ENCODE data around the gene PMPCA. TPM values are rescaled to one million over a fixed set of nuclear protein-coding genes. Genes with fewer than 3 reads are reported as not detected.

Gene PMPCA
- total RNA-seq, 1 donor from 2014 or later, result 38.9 TPM

DNA sequence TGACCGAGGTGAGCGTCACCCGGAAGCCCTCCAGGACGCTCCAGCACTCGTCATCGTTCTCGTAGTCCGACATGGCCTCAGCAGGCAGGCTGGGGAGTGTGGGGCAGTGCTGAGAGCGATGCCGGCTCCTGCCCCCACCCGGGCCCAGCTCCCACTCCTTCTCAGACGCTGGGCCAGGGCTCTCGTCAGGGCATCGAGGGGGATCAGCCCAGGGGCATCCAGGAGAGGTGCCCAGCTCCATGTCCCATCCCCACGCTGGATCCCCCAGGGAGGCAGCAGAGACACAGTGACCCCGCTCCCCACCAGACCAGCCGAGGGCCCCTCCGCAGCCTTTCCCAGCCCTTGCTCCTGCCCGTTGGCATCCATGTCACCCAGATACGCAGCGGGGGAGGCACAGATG is 38.5 kb upstream of the PMPCA start:
- peak; percentile 3 for ATAC-seq

GRCh38 chr9:136372561-136373299 is 37.7 kb upstream of the PMPCA start:
- ATAC-seq (peak; percentile 91), DNase-seq (ENCODE audit: low spot score) (peak; percentile 82)
- intact Hi-C loops (cut with DNase I), result no loop called here

More for the DNA sequence above, 38.5 kb upstream of the PMPCA start:
- intact Hi-C loops (cut with DNase I), result no loop called here
- no peak for DNase-seq (ENCODE audit: low spot score)

DNA sequence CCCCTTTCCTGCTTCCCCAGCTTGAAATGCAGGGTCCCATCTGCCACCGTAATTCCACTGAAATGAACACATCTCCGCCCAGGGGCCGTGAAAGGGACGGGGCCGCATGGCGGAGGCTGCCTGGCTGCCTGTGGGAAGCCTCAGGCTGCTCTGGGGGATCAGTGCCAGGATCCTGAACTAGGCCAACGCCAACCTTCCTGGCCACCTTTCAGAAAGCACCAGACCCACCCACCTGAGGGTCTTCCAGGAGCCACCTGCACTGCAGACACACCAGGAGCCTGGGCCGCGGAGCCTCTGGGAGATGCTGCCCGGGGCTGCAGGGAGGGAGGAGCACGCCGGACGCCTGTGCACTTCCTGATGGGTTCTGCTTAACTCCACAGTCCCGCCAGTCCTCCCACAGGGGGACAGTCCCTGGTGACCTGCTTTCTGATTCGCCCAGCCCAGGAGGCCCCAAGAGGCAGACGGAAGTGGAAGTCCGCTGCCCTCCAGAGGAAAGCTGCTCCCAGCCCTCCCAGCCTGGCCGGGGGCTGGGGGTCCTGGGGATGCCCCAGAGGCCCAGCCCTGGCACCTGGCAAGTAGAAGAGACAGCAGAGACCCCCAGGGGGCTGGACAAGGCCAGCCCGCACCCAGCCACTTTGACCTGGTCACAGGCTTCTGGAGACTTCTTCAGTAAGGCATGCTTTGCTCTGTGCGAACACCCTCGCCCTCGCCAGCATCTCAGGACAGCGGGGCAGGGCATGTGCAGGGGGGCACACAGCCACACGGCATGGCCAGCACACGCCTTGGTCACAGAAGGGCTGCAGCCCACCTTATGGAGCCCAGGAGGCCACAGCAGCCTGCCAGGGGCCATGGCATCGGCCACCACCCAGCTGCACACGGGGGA is 36.9 kb upstream of the PMPCA start, which contains the start of gene CARD9:
Gene CARD9, minus strand, starts transcription at position 370 of the 883 bp plus-strand sequence. CDS start 1,591 bp downstream, outside the sequence.
- DNase-seq (ENCODE audit: low spot score) (no peak), ATAC-seq (peak; percentile 61)
- intact Hi-C loops (cut with DNase I), result no loop called here

- ATAC-seq, result no peak
- no peak for DNase-seq (ENCODE audit: low spot score)
- intact Hi-C loops (cut with DNase I), result no loop called here
Measured at GRCh38 chr9:136374183-136374575, 36.3 kb upstream of the PMPCA start.

- intact Hi-C loops (cut with DNase I), result no loop called here
- ATAC-seq, result no peak
- no peak for DNase-seq (ENCODE audit: low spot score)
Measured at GRCh38 chr9:136375096-136375495, 35.4 kb upstream of the PMPCA start.

- intact Hi-C loops (cut with DNase I), result no loop called here
- DNase-seq (ENCODE audit: low spot score), result no peak
- no peak for ATAC-seq
Measured at GRCh38 chr9:136376457-136376856, 34.0 kb upstream of the PMPCA start.

- ATAC-seq (no peak), DNase-seq (ENCODE audit: low spot score) (no peak)
Measured at GRCh38 chr9:136377341-136378169, 32.9 kb upstream of the PMPCA start.

GRCh38 chr9:136378170-136379002 is 32.1 kb upstream of the PMPCA start:
- ATAC-seq (no peak), DNase-seq (ENCODE audit: low spot score) (no peak)
- intact Hi-C loops (cut with DNase I), result no loop called here

More at GRCh38 chr9:136377341-136378169, 32.9 kb upstream of the PMPCA start:
- intact Hi-C loops (cut with DNase I), result no loop called here

- ATAC-seq (no peak), DNase-seq (ENCODE audit: low spot score) (no peak)
- intact Hi-C loops (cut with DNase I), result no loop called here
Measured at GRCh38 chr9:136379003-136379287, 31.5 kb upstream of the PMPCA start.

- ATAC-seq, result no peak
- DNase-seq (ENCODE audit: low spot score), result no peak
- intact Hi-C loops (cut with DNase I), result no loop called here
Measured at GRCh38 chr9:136379401-136379800, 31.1 kb upstream of the PMPCA start.

DNA sequence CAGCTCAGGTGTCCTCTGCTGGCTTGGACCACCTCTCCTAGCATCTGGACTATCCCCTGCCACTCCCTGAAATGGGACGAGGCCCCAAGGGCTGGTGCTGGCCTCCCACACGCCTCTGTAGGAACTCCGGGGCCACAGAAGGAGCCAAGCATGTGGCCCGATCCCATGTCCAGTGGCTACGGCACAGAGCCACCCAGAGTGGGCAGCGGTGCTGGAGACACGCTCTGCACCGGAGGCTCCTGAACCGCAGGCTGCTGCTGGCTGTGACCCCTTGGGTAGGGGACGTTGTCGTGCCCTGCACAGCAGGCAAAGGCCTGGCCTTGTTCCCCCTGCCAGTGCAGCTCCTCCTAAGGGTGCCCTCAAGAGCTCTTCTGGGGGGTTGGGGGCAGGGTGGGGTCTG is 30.6 kb upstream of the PMPCA start:
- DNase-seq (ENCODE audit: low spot score) (no peak), ATAC-seq (no peak)
- intact Hi-C loops (cut with DNase I), result no loop called here

- intact Hi-C loops (cut with DNase I), result no loop called here
- ATAC-seq, result no peak
Measured at GRCh38 chr9:136380381-136380780, 30.1 kb upstream of the PMPCA start.

GRCh38 chr9:136381311-136381710 is 29.1 kb upstream of the PMPCA start:
- intact Hi-C loops (cut with DNase I), result no loop called here
- no peak for ATAC-seq
- DNase-seq (ENCODE audit: low spot score), result no peak

More at GRCh38 chr9:136380381-136380780, 30.1 kb upstream of the PMPCA start:
- DNase-seq (ENCODE audit: low spot score), result no peak

DNA sequence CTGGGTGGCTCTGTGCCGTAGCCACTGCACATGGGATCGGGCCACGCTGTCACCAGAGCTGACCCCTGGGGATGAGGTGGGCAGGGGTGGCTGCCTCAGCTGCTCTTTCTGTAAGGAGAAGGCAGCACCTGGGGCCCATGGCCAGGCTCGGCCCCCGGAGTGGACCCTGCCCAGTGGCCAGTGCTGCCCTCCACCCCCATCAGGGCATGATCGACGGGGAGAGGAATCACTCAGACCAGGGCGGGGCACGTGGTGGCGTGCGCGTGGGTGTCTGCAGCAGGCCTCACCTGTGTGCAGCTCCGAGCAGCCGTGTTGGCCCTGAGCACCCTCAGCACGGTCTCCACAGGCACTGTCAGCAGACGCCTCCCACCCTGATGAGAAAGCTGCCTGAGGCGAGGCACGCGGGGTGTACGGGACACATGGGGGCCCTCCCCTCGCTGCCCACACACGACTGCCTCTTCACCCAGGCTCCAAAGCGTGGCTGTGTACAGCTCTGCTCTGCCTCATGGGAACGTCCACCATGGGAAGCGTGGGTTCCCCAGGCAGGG is 28.4 kb upstream of the PMPCA start:
- intact Hi-C loops (cut with DNase I), result no loop called here
- DNase-seq (ENCODE audit: low spot score), result no peak
- ATAC-seq, result no peak

- intact Hi-C loops (cut with DNase I), result no loop called here
- no peak for DNase-seq (ENCODE audit: low spot score)
- ATAC-seq, result no peak
Measured at GRCh38 chr9:136383436-136383835, 27.0 kb upstream of the PMPCA start.

DNA sequence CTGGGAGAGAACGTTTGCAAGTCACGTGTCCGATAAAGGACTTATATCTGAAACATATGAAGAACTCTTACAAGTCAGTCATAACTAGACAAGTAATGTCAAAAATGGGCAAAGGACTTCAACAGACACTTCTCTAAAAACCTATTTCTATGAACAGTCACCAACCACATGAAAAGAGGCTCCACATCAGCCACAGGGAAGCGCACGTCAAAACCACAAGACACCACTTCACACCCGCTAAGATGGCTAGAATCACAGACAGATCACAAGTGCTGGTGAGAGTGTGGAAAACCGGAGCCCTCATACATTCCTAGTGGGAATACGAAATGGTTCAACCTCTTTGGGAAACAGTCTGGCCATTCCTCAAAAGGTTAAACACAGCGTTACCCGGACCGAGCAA is 25.4 kb upstream of the PMPCA start:
- DNase-seq (ENCODE audit: low spot score), result no peak
- intact Hi-C loops (cut with DNase I), result no loop called here
- ATAC-seq, result no peak

DNA sequence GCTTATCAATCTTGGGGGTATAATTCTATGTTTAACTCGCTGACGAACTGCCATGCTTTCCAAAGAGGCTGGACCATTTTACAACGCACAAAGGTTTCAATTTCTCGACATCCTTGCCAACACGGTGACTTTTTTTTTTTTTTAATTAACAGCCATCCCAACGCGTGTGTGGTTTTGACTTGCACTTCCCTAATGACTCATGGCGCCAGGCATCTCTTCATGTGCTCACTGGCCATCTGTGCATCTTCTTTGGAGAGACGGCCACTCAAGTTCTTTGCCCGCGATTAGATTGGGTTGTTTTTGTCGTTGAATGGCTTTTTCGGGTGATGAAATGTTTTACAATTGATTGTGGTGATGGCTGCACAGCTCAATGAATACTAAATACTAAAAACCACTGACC is 24.4 kb upstream of the PMPCA start:
- DNase-seq (ENCODE audit: low spot score) (no peak), ATAC-seq (no peak)
- intact Hi-C loops (cut with DNase I), result no loop called here

- no peak for DNase-seq (ENCODE audit: low spot score)
- intact Hi-C loops (cut with DNase I), result no loop called here
- ATAC-seq, result no peak
Measured at GRCh38 chr9:136387217-136387616, 23.2 kb upstream of the PMPCA start.
